ENCODE measurements around the gene PPM1F.

Gene PPM1F

GRCh38 chr22:21964234-21964633, 11.6 kb upstream of the PPM1F start:
- Histone ChIP-seq H3K4me3 (ENCODE audit: low read length) (no peak overlapping the region), H2BK5ac (ENCODE audit: low read length) (no peak overlapping the region), H3K79me2 (ENCODE audit: control insufficient read depth, insufficient read depth, low read length) (no peaks in the 10 kb centered on the region), H3K4me2 (ENCODE audit: low read length) (no peak overlapping the region), H2BK120ac (ENCODE audit: low read depth, low read length) (no peak overlapping the region), H3K23ac (ENCODE audit: low read length) (no peak overlapping the region), H3K79me1 (ENCODE audit: low read length) (no peaks in the 10 kb centered on the region), H3K56ac (ENCODE audit: low read length) (no peak overlapping the region), H4K8ac (ENCODE audit: low read depth, low read length) (no peak overlapping the region), H2AK5ac (ENCODE audit: low read length) (no peak overlapping the region), H3K27me3 (ENCODE audit: insufficient read depth, low read length, poor library complexity) (no peaks in the 10 kb centered on the region), H3K27ac (ENCODE audit: low read depth, low read length) (no peak overlapping the region), H3K9ac (ENCODE audit: low read length) (no peak overlapping the region), H3K4ac (ENCODE audit: low read depth, low read length) (no peak overlapping the region), H4K5ac (ENCODE audit: low read length) (no peak overlapping the region), H3K4me1 (ENCODE audit: control insufficient read depth, low read depth, low read length) (no peaks in the 10 kb centered on the region), H3K36me3 (ENCODE audit: control insufficient read depth, insufficient read depth, low read length) (peaks cover 12% of the 10 kb centered on the region), H2BK15ac (replicated peaks; ENCODE audit: low read depth) (no peak overlapping the region), H3K18ac (ENCODE audit: low read length) (no peak overlapping the region)
- WGBS (ENCODE audit: extremely low coverage, insufficient coverage, low lambda C conversion rate), result no CpG with 5 or more reads among the region's 15 CpGs
- DNase-seq, result no peak

GRCh38 chr22:21963790-21964211, 11.2 kb upstream of the PPM1F start:
- H3K4me3 ChIP-seq (ENCODE audit: low read length), result no peak overlapping the region
- no peak for DNase-seq
- no peak overlapping the region for H3K9ac ChIP-seq (ENCODE audit: low read length)
- H4K8ac ChIP-seq (ENCODE audit: low read depth, low read length), result no peak overlapping the region
- H3K56ac ChIP-seq (ENCODE audit: low read length), result no peak overlapping the region
- no peaks in the 10 kb centered on the region for H3K4me1 ChIP-seq (ENCODE audit: control insufficient read depth, low read depth, low read length)
- H2AK5ac ChIP-seq (ENCODE audit: low read length), result no peak overlapping the region
- H3K23ac ChIP-seq (ENCODE audit: low read length), result no peak overlapping the region
- H2BK15ac ChIP-seq (replicated peaks; ENCODE audit: low read depth), result no peak overlapping the region
- no peaks in the 10 kb centered on the region for H3K79me1 ChIP-seq (ENCODE audit: low read length)
- no CpG with 5 or more reads among the region's 19 CpGs for WGBS (ENCODE audit: extremely low coverage, insufficient coverage, low lambda C conversion rate)
- no peak overlapping the region for H2BK5ac ChIP-seq (ENCODE audit: low read length)
- no peak overlapping the region for H2BK120ac ChIP-seq (ENCODE audit: low read depth, low read length)
- no peaks in the 10 kb centered on the region for H3K79me2 ChIP-seq (ENCODE audit: control insufficient read depth, insufficient read depth, low read length)
- H3K27ac ChIP-seq (ENCODE audit: low read depth, low read length), result no peak overlapping the region
- H3K36me3 ChIP-seq (ENCODE audit: control insufficient read depth, insufficient read depth, low read length), result peaks cover 12% of the 10 kb centered on the region
- H3K27me3 ChIP-seq (ENCODE audit: insufficient read depth, low read length, poor library complexity), result no peaks in the 10 kb centered on the region
- no peak overlapping the region for H4K5ac ChIP-seq (ENCODE audit: low read length)
- H3K4me2 ChIP-seq (ENCODE audit: low read length), result no peak overlapping the region
- no peak overlapping the region for H3K18ac ChIP-seq (ENCODE audit: low read length)
- H3K4ac ChIP-seq (ENCODE audit: low read depth, low read length), result no peak overlapping the region

- H3K4me1 ChIP-seq (ENCODE audit: control insufficient read depth, low read depth, low read length), result no peaks in the 10 kb centered on the region
- H3K27me3 ChIP-seq (ENCODE audit: insufficient read depth, low read length, poor library complexity), result no peaks in the 10 kb centered on the region
Observed at GRCh38 chr22:21963286-21963685, 10.6 kb upstream of the PPM1F start.

GRCh38 chr22:21962655-21962949, 10.0 kb upstream of the PPM1F start:
- H2BK5ac ChIP-seq (ENCODE audit: low read length), result no peak overlapping the region
- no peaks in the 10 kb centered on the region for H3K27me3 ChIP-seq (ENCODE audit: insufficient read depth, low read length, poor library complexity)
- H2BK120ac ChIP-seq (ENCODE audit: low read depth, low read length), result no peak overlapping the region
- no peak overlapping the region for H3K18ac ChIP-seq (ENCODE audit: low read length)
- no peak overlapping the region for H3K4ac ChIP-seq (ENCODE audit: low read depth, low read length)
- no peak overlapping the region for H2BK15ac ChIP-seq (replicated peaks; ENCODE audit: low read depth)
- H3K56ac ChIP-seq (ENCODE audit: low read length), result no peak overlapping the region
- H3K23ac ChIP-seq (ENCODE audit: low read length), result no peak overlapping the region
- no peak overlapping the region for H4K5ac ChIP-seq (ENCODE audit: low read length)
- H3K79me1 ChIP-seq (ENCODE audit: low read length), result no peaks in the 10 kb centered on the region
- no peak overlapping the region for H3K27ac ChIP-seq (ENCODE audit: low read depth, low read length)
- no peak for DNase-seq
- peaks cover 14% of the 10 kb centered on the region for H3K36me3 ChIP-seq (ENCODE audit: control insufficient read depth, insufficient read depth, low read length)
- no peak overlapping the region for H2AK5ac ChIP-seq (ENCODE audit: low read length)
- H3K4me1 ChIP-seq (ENCODE audit: control insufficient read depth, low read depth, low read length), result no peaks in the 10 kb centered on the region
- H3K4me3 ChIP-seq (ENCODE audit: low read length), result no peak overlapping the region
- no peaks in the 10 kb centered on the region for H3K79me2 ChIP-seq (ENCODE audit: control insufficient read depth, insufficient read depth, low read length)
- no CpG with 5 or more reads among the region's 11 CpGs for WGBS (ENCODE audit: extremely low coverage, insufficient coverage, low lambda C conversion rate)
- no peak overlapping the region for H4K8ac ChIP-seq (ENCODE audit: low read depth, low read length)
- H3K4me2 ChIP-seq (ENCODE audit: low read length), result no peak overlapping the region
- no peak overlapping the region for H3K9ac ChIP-seq (ENCODE audit: low read length)

More at GRCh38 chr22:21963286-21963685, 10.6 kb upstream of the PPM1F start:
- Histone ChIP-seq H4K8ac (ENCODE audit: low read depth, low read length) (no peak overlapping the region), H2BK15ac (replicated peaks; ENCODE audit: low read depth) (no peak overlapping the region), H2BK120ac (ENCODE audit: low read depth, low read length) (no peak overlapping the region), H3K4ac (ENCODE audit: low read depth, low read length) (no peak overlapping the region), H2BK5ac (ENCODE audit: low read length) (no peak overlapping the region), H3K23ac (ENCODE audit: low read length) (no peak overlapping the region), H3K36me3 (ENCODE audit: control insufficient read depth, insufficient read depth, low read length) (peaks cover 14% of the 10 kb centered on the region), H3K79me2 (ENCODE audit: control insufficient read depth, insufficient read depth, low read length) (no peaks in the 10 kb centered on the region), H3K27ac (ENCODE audit: low read depth, low read length) (no peak overlapping the region), H3K9ac (ENCODE audit: low read length) (no peak overlapping the region), H3K18ac (ENCODE audit: low read length) (no peak overlapping the region), H3K79me1 (ENCODE audit: low read length) (no peaks in the 10 kb centered on the region), H3K4me3 (ENCODE audit: low read length) (no peak overlapping the region), H3K4me2 (ENCODE audit: low read length) (no peak overlapping the region), H2AK5ac (ENCODE audit: low read length) (no peak overlapping the region), H3K56ac (ENCODE audit: low read length) (no peak overlapping the region), H4K5ac (ENCODE audit: low read length) (no peak overlapping the region)
- WGBS (ENCODE audit: extremely low coverage, insufficient coverage, low lambda C conversion rate), result no CpG with 5 or more reads among the region's 7 CpGs
- no peak for DNase-seq

- Histone ChIP-seq H3K23ac (ENCODE audit: low read length) (no peak overlapping the region), H4K8ac (ENCODE audit: low read depth, low read length) (no peak overlapping the region), H3K18ac (ENCODE audit: low read length) (no peak overlapping the region), H3K9ac (ENCODE audit: low read length) (no peak overlapping the region), H3K36me3 (ENCODE audit: control insufficient read depth, insufficient read depth, low read length) (peaks cover 14% of the 10 kb centered on the region), H3K79me1 (ENCODE audit: low read length) (no peaks in the 10 kb centered on the region), H3K4me3 (ENCODE audit: low read length) (no peak overlapping the region), H2BK15ac (replicated peaks; ENCODE audit: low read depth) (no peak overlapping the region), H4K5ac (ENCODE audit: low read length) (no peak overlapping the region), H2BK120ac (ENCODE audit: low read depth, low read length) (no peak overlapping the region), H3K4me2 (ENCODE audit: low read length) (no peak overlapping the region), H3K56ac (ENCODE audit: low read length) (no peak overlapping the region), H3K27ac (ENCODE audit: low read depth, low read length) (no peak overlapping the region), H3K4ac (ENCODE audit: low read depth, low read length) (no peak overlapping the region), H2AK5ac (ENCODE audit: low read length) (no peak overlapping the region), H3K27me3 (ENCODE audit: insufficient read depth, low read length, poor library complexity) (no peaks in the 10 kb centered on the region), H3K79me2 (ENCODE audit: control insufficient read depth, insufficient read depth, low read length) (no peaks in the 10 kb centered on the region), H2BK5ac (ENCODE audit: low read length) (no peak overlapping the region), H3K4me1 (ENCODE audit: control insufficient read depth, low read depth, low read length) (no peaks in the 10 kb centered on the region)
- WGBS (ENCODE audit: extremely low coverage, insufficient coverage, low lambda C conversion rate), result no CpG with 5 or more reads among the region's 23 CpGs
- no peak for DNase-seq
Observed at GRCh38 chr22:21961886-21962654, 9.4 kb upstream of the PPM1F start.

Data from mesendoderm (in vitro differentiated cells).